ENCODE results near the gene VPS52. TPM values are rescaled to one million over a fixed set of nuclear protein-coding genes. Genes with fewer than 3 reads are reported as not detected.

Gene VPS52
- total RNA-seq, 1 donor from 2014 or later, result 28.7 TPM

DNA sequence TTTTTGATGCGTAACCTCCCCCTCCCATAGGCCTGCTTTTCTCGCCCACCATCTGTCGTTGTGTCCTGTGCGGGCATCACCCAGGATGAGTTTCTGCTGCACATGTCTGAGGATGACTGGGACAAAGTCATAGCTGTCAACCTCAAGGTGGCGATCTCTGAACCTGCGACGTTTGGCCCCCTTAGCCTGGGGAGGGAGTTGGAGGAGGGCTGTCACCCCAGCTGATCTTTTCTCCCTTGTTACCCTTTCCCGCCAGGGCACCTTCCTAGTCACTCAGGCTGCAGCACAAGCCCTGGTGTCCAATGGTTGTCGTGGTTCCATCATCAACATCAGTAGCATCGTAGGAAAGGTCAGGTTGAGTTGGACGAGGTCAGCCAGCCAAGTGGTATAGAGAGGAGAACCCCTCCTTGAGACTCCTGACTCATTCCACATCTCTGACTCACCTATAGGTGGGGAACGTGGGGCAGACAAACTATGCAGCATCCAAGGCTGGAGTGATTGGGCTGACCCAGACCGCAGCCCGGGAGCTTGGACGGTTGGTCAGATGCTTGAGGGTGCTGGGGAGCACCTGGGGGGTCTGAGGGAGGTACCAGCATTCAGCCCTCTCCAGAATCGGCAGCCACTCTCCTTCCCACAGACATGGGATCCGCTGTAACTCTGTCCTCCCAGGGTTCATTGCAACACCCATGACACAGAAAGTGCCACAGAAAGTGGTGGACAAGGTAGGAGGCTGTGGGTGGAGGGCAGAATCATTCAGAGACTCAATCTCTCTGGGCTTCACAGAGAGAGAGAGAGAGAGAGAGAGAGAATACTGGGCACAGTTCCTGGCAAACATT, 66.3 kb downstream of the VPS52 start:
- H2AFZ ChIP-seq (replicated peaks), result no peak overlapping the region
- TF ChIP-seq EZH2phosphoT487 (IDR thresholded peaks at IDR 0.05) (no peak), EZH2 (IDR thresholded peaks at IDR 0.05) (no peak)
- TF ChIP-seq, protein P1, sequence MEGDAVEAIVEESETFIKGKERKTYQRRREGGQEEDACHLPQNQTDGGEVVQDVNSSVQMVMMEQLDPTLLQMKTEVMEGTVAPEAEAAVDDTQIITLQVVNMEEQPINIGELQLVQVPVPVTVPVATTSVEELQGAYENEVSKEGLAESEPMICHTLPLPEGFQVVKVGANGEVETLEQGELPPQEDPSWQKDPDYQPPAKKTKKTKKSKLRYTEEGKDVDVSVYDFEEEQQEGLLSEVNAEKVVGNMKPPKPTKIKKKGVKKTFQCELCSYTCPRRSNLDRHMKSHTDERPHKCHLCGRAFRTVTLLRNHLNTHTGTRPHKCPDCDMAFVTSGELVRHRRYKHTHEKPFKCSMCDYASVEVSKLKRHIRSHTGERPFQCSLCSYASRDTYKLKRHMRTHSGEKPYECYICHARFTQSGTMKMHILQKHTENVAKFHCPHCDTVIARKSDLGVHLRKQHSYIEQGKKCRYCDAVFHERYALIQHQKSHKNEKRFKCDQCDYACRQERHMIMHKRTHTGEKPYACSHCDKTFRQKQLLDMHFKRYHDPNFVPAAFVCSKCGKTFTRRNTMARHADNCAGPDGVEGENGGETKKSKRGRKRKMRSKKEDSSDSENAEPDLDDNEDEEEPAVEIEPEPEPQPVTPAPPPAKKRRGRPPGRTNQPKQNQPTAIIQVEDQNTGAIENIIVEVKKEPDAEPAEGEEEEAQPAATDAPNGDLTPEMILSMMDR (IDR thresholded peaks at IDR 0.05), result no peak

DNA sequence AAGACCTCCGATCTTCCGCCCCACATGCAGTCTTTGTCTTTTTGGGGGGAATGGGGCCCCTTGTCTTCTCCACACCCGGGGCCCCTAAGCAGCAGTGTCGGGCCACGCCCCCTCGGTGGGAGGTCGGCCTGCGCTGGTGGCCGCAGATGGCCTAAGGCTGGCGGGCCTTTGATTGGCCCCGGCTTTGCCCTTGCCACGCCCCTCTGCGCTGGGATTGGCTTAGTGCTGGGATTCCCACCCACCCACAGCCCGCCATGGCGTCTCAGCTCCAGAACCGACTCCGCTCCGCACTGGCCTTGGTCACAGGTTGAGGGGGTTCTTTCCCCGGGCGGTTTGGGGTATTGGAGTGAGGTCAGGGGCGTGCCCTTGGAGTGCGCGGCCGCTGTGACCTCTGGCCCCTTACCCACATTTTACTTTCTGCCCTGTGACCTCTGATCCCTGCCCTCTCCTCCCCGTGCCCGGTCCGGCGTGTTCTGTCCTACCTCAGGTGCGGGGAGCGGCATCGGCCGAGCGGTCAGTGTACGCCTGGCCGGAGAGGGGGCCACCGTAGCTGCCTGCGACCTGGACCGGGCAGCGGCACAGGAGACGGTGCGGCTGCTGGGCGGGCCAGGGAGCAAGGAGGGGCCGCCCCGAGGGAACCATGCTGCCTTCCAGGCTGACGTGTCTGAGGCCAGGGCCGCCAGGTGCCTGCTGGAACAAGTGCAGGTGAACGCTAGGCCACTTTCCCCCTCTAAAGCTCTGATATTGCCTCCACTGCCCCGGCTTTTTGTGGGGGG, 67.1 kb downstream of the VPS52 start, which contains the start of gene HSD17B8:
TSS of gene HSD17B8 (plus strand) at position 241 of the 776 bp plus-strand sequence. CDS start at position 255, 14 bp downstream.
- Histone ChIP-seq H2AFZ (replicated peaks) (no peak within 1 kb of the TSS), H3K9me3 (ENCODE audit: low read depth) (no peaks in the 10 kb centered on the region), H3K4me3 (peak within 1 kb of the TSS; percentile 70), H3K27ac (no peak within 1 kb of the TSS), H4K20me1 (ENCODE audit: low read depth) (peaks cover 42% of the 10 kb centered on the region), H3K9ac (no peak within 1 kb of the TSS), H3K4me1 (peaks cover 43% of the 10 kb centered on the region), H3F3A (ENCODE audit: low read depth) (peaks cover 73% of the 10 kb centered on the region), H3K4me2 (peak within 1 kb of the TSS; percentile 85), H3K79me2 (ENCODE audit: low read depth) (peaks cover 40% of the 10 kb centered on the region), H3K36me3 (no peaks in the 10 kb centered on the region), H3K27me3 (peaks cover 8% of the 10 kb centered on the region)
- no peak for TF ChIP-seq EZH2 (IDR thresholded peaks at IDR 0.05)
- TF ChIP-seq EZH2phosphoT487 (IDR thresholded peaks at IDR 0.05), result no peak
- TF ChIP-seq, protein P1 (IDR thresholded peaks at IDR 0.05), result no peak
- Mint-ChIP-seq H3K36me3 (peaks cover 31% of the 10 kb centered on the region), H3K27ac (peak within 1 kb of the TSS; percentile 100), H3K27me3 (ENCODE audit: insufficient read depth, low read depth) (peaks cover 13% of the 10 kb centered on the region), H3K4me1 (peaks cover 61% of the 10 kb centered on the region), H3K4me3 (peak within 1 kb of the TSS; percentile 99), H3K9me3 (no peaks in the 10 kb centered on the region)
- DNase-seq (ENCODE audit: low spot score), result peak; percentile 98

More for the DNA sequence above, 66.3 kb downstream of the VPS52 start:
- Mint-ChIP-seq H3K4me1 (peaks cover 68% of the 10 kb centered on the region), H3K27me3 (ENCODE audit: insufficient read depth, low read depth) (peaks cover 14% of the 10 kb centered on the region), H3K36me3 (peaks cover 39% of the 10 kb centered on the region), H3K9me3 (no peaks in the 10 kb centered on the region), H3K27ac (peak overlapping the region; percentile 100), H3K4me3 (peak overlapping the region; percentile 99)
- Histone ChIP-seq H3K4me3 (peak overlapping the region; percentile 70), H3K4me1 (peaks cover 43% of the 10 kb centered on the region), H3K36me3 (no peaks in the 10 kb centered on the region), H3K79me2 (ENCODE audit: low read depth) (peaks cover 37% of the 10 kb centered on the region), H3K9ac (no peak overlapping the region), H3K27ac (no peak overlapping the region), H3K27me3 (peaks cover 8% of the 10 kb centered on the region), H3F3A (ENCODE audit: low read depth) (peaks cover 67% of the 10 kb centered on the region), H3K9me3 (ENCODE audit: low read depth) (no peaks in the 10 kb centered on the region), H3K4me2 (peak overlapping the region; percentile 85), H4K20me1 (ENCODE audit: low read depth) (peaks cover 49% of the 10 kb centered on the region)
- DNase-seq (ENCODE audit: low spot score), result peak; percentile 29

GRCh38 chr6:33204165-33204414, 67.6 kb downstream of the VPS52 start:
- Mint-ChIP-seq H3K4me3 (peak overlapping the region; percentile 99), H3K4me1 (peaks cover 61% of the 10 kb centered on the region), H3K9me3 (no peaks in the 10 kb centered on the region), H3K27me3 (ENCODE audit: insufficient read depth, low read depth) (peaks cover 9% of the 10 kb centered on the region), H3K27ac (peak overlapping the region; percentile 97), H3K36me3 (peaks cover 26% of the 10 kb centered on the region)
- Histone ChIP-seq H3K36me3 (no peaks in the 10 kb centered on the region), H3K9me3 (ENCODE audit: low read depth) (no peaks in the 10 kb centered on the region), H3K27ac (no peak overlapping the region), H3K4me2 (peak overlapping the region; percentile 85), H3K4me3 (peak overlapping the region; percentile 70), H3K9ac (no peak overlapping the region), H3K27me3 (peaks cover 8% of the 10 kb centered on the region), H3K4me1 (peaks cover 43% of the 10 kb centered on the region), H4K20me1 (ENCODE audit: low read depth) (peaks cover 42% of the 10 kb centered on the region), H3K79me2 (ENCODE audit: low read depth) (peaks cover 40% of the 10 kb centered on the region), H3F3A (ENCODE audit: low read depth) (peaks cover 72% of the 10 kb centered on the region), H2AFZ (replicated peaks) (no peak overlapping the region)
- DNase-seq (ENCODE audit: low spot score), result no peak
- TF ChIP-seq, protein P1 (IDR thresholded peaks at IDR 0.05), result no peak
- TF ChIP-seq EZH2phosphoT487 (IDR thresholded peaks at IDR 0.05) (no peak), EZH2 (IDR thresholded peaks at IDR 0.05) (no peak)
